HG03045 (cell line): ENCODE results near the gene PCDHGB3.
"Not testable (repeated sequence)": the region's sequence is repeated elsewhere in the genome, so short reads cannot be mapped to it uniquely, and the experiment has no call there.

Experiments
- ATAC-seq: cut with Tn5 transposase; IDR thresholded peaks from one replicate; pipeline ENCODE4 v1.9.1; 2021; ENCODE audit warnings: mild to moderate bottlenecking, moderate library complexity; ENCODE audit not compliant: unreplicated experiment

Gene PCDHGB3

GRCh38 chr5:141369994-141370848 lies at the start of gene PCDHGB3:
TSS of gene PCDHGB3 (plus strand) at chr5:141370242. CDS start at chr5:141370395, 153 bp downstream.
- ATAC-seq, result peak; percentile 61

- ATAC-seq, result no peak
These were observed 47.8 kb upstream of the PCDHGB3 start for GRCh38 chr5:141322261-141322660.

- ATAC-seq, result peak; percentile 82
These were observed 43.8 kb upstream of the PCDHGB3 start for GRCh38 chr5:141326088-141326854.

- no peak for ATAC-seq
These were observed 41.8 kb upstream of the PCDHGB3 start for GRCh38 chr5:141328231-141328630.

GRCh38 chr5:141330299-141331080 lies 39.6 kb upstream of the PCDHGB3 start, which contains the start of gene PCDHGA1:
TSS of gene PCDHGA1 (plus strand) at chr5:141330514.
- ATAC-seq, result no peak

GRCh38 chr5:141332571-141332970 lies 37.5 kb upstream of the PCDHGB3 start:
- ATAC-seq, result not testable (repeated sequence)

GRCh38 chr5:141338538-141339306 lies 31.3 kb upstream of the PCDHGB3 start, which contains the start of gene PCDHGA2:
TSS of gene PCDHGA2 (plus strand) at chr5:141338760.
- ATAC-seq, result no peak

- ATAC-seq, result not testable (repeated sequence)
These were observed 29.2 kb upstream of the PCDHGB3 start for GRCh38 chr5:141340781-141341354.

- no peak for ATAC-seq
These were observed 27.3 kb upstream of the PCDHGB3 start for GRCh38 chr5:141342773-141343172.

GRCh38 chr5:141343242-141343952 lies 26.6 kb upstream of the PCDHGB3 start, which contains the start of gene PCDHGA3:
TSS of gene PCDHGA3 (plus strand) at chr5:141343829. CDS start at chr5:141344034, 205 bp downstream.
- no peak for ATAC-seq

- no peak for ATAC-seq
These were observed 26.0 kb upstream of the PCDHGB3 start for GRCh38 chr5:141343953-141344463.

- no peak for ATAC-seq
These were observed 24.7 kb upstream of the PCDHGB3 start for GRCh38 chr5:141345327-141345726.

GRCh38 chr5:141346017-141346416 lies 24.0 kb upstream of the PCDHGB3 start:
- ATAC-seq, result not testable (repeated sequence)

GRCh38 chr5:141349917-141350619 lies 20.0 kb upstream of the PCDHGB3 start, which contains the start of gene PCDHGB1:
TSS of gene PCDHGB1 (plus strand) at chr5:141350099. CDS start at chr5:141350261, 162 bp downstream.
- ATAC-seq, result no peak

- no peak for ATAC-seq
These were observed 18.5 kb upstream of the PCDHGB3 start for GRCh38 chr5:141351591-141351990.

GRCh38 chr5:141354900-141355469 lies 15.1 kb upstream of the PCDHGB3 start, which contains the start of gene PCDHGA4:
TSS of gene PCDHGA4 (plus strand) at chr5:141355021. CDS start at chr5:141355108, 87 bp downstream.
- no peak for ATAC-seq

- ATAC-seq, result no peak
These were observed 14.4 kb upstream of the PCDHGB3 start for GRCh38 chr5:141355641-141356040.

GRCh38 chr5:141356133-141356532 lies 13.9 kb upstream of the PCDHGB3 start:
- no peak for ATAC-seq
